ENCODE measurements around the gene HOXB1.

HOXB1 gene

GRCh38 chr17:48568499-48569239, 37.9 kb upstream of the HOXB1 start:
- no peak overlapping the region for H3K4me3 ChIP-seq (ENCODE audit: low read depth, low read length)
- no peak for DNase-seq (ENCODE audit: low read depth)

- DNase-seq (ENCODE audit: low read depth) = no peak
- no peak overlapping the region for H3K4me3 ChIP-seq (ENCODE audit: low read depth, low read length)
Observed at GRCh38 chr17:48567646-48568354, 37.0 kb upstream of the HOXB1 start.

GRCh38 chr17:48567209-48567608, 36.4 kb upstream of the HOXB1 start:
- no peak overlapping the region for H3K4me3 ChIP-seq (ENCODE audit: low read depth, low read length)
- no peak for DNase-seq (ENCODE audit: low read depth)

- DNase-seq (ENCODE audit: low read depth) = no peak
- H3K4me3 ChIP-seq (ENCODE audit: low read depth, low read length) = no peak overlapping the region
Observed at GRCh38 chr17:48566717-48567116, 35.9 kb upstream of the HOXB1 start.

GRCh38 chr17:48565925-48566710, 35.3 kb upstream of the HOXB1 start:
- no peak for DNase-seq (ENCODE audit: low read depth)
- no peak overlapping the region for H3K4me3 ChIP-seq (ENCODE audit: low read depth, low read length)

- H3K4me3 ChIP-seq (ENCODE audit: low read depth, low read length) = peak overlapping the region; percentile 40
Observed at GRCh38 chr17:48565022-48565554, 34.3 kb upstream of the HOXB1 start.

GRCh38 chr17:48564188-48565021, 33.6 kb upstream of the HOXB1 start:
- DNase-seq (ENCODE audit: low read depth) = no peak
- peak overlapping the region; percentile 40 for H3K4me3 ChIP-seq (ENCODE audit: low read depth, low read length)

More at GRCh38 chr17:48565022-48565554, 34.3 kb upstream of the HOXB1 start:
- no peak for DNase-seq (ENCODE audit: low read depth)

- DNase-seq (ENCODE audit: low read depth) = no peak
- peak overlapping the region; percentile 30 for H3K4me3 ChIP-seq (ENCODE audit: low read depth, low read length)
Observed at GRCh38 chr17:48563867-48564187, 33.0 kb upstream of the HOXB1 start.

GRCh38 chr17:48563385-48563838, 32.6 kb upstream of the HOXB1 start:
- peak overlapping the region; percentile 30 for H3K4me3 ChIP-seq (ENCODE audit: low read depth, low read length)
- no peak for DNase-seq (ENCODE audit: low read depth)

- H3K4me3 ChIP-seq (ENCODE audit: low read depth, low read length) = peak overlapping the region; percentile 30
- no peak for DNase-seq (ENCODE audit: low read depth)
Observed at GRCh38 chr17:48562934-48563333, 32.1 kb upstream of the HOXB1 start.

GRCh38 chr17:48561884-48562810, 31.3 kb upstream of the HOXB1 start:
- H3K4me3 ChIP-seq (ENCODE audit: low read depth, low read length) = no peak overlapping the region
- no peak for DNase-seq (ENCODE audit: low read depth)

GRCh38 chr17:48559840-48560817, 29.3 kb upstream of the HOXB1 start:
- DNase-seq (ENCODE audit: low read depth) = no peak
- no peak overlapping the region for H3K4me3 ChIP-seq (ENCODE audit: low read depth, low read length)

GRCh38 chr17:48559122-48559839, 28.5 kb upstream of the HOXB1 start:
- H3K4me3 ChIP-seq (ENCODE audit: low read depth, low read length) = no peak overlapping the region
- no peak for DNase-seq (ENCODE audit: low read depth)

- no peak overlapping the region for H3K4me3 ChIP-seq (ENCODE audit: low read depth, low read length)
- DNase-seq (ENCODE audit: low read depth) = no peak
Observed at GRCh38 chr17:48558831-48559121, 28.0 kb upstream of the HOXB1 start.

GRCh38 chr17:48558057-48558830, 27.4 kb upstream of the HOXB1 start:
- H3K4me3 ChIP-seq (ENCODE audit: low read depth, low read length) = no peak overlapping the region
- DNase-seq (ENCODE audit: low read depth) = no peak

Measured in skeletal muscle cell (primary cell).